GM13977 (cell line): ENCODE measurements around the gene TRDN.

ENCODE experiments used
- DNase-seq: peaks from one replicate; pipeline ENCODE4 v3.0.0; 2012; ENCODE audit warnings: low spot score
- CTCF ChIP-seq: IDR thresholded peaks from 2 replicates; pipeline ENCODE4 v1.5.1; 2012; ENCODE audit warnings: mild to moderate bottlenecking, control low read depth; ENCODE audit not compliant: insufficient read depth; ENCODE audit errors: extremely low read depth, missing control alignments
- in situ Hi-C: fragments of 300-500 bp; cut with MboI; formaldehyde crosslinking; loops from one replicate; pipeline ENCODE4 v1.12.0; 2022; ENCODE audit warnings: low sequenced_read_pairs, low pct_unique_long_range_greater_than_20kb, mixed read lengths, inconsistent platforms; ENCODE audit not compliant: unreplicated experiment

TRDN gene

GRCh38 chr6:123662757-123663156, 26.0 kb upstream of the TRDN start:
- no peak for DNase-seq
- in situ Hi-C loops, result no loop called here
- TF ChIP-seq CTCF, result no peak

- DNase-seq, result no peak
- TF ChIP-seq CTCF, result no peak
- in situ Hi-C loops, result no loop called here
Observed at GRCh38 chr6:123661105-123661891, 24.5 kb upstream of the TRDN start.

- in situ Hi-C loops, result no loop called here
- no peak for TF ChIP-seq CTCF
- DNase-seq, result no peak
Observed at GRCh38 chr6:123659960-123660748, 23.4 kb upstream of the TRDN start.

- TF ChIP-seq CTCF, result no peak
- in situ Hi-C loops, result no loop called here
- no peak for DNase-seq
Observed at GRCh38 chr6:123658848-123659247, 22.1 kb upstream of the TRDN start.

- TF ChIP-seq CTCF, result no peak
- in situ Hi-C loops, result no loop called here
- DNase-seq, result no peak
Observed at GRCh38 chr6:123655521-123656306, 19.0 kb upstream of the TRDN start.

- in situ Hi-C loops, result no loop called here
- DNase-seq, result no peak
- TF ChIP-seq CTCF, result no peak
Observed at GRCh38 chr6:123648723-123649122, 12.0 kb upstream of the TRDN start.
